DOHH2 (cell line): Measurements from ENCODE around the gene TEN1.

ENCODE experiments used
- H3F3A ChIP-seq: fragments of 200-600 bp; sonication (generic), shearing (Covaris generic); 2 replicates; pipeline ENCODE4 v1.6.0; 2016; ENCODE audit warnings: antibody characterized with exemption, mild to moderate bottlenecking; ENCODE audit not compliant: control insufficient read depth, insufficient read depth
- H3K27ac ChIP-seq: fragments of 200-600 bp; sonication (generic); 2 replicates; pipeline ENCODE4 v1.5.1; 2014; ENCODE audit warnings: low read depth, mild to moderate bottlenecking, low read length, moderate library complexity
- H3K27me3 ChIP-seq: fragments of 200-600 bp; sonication (generic); 2 replicates; pipeline ENCODE4 v1.6.1; 2014; ENCODE audit warnings: mild to moderate bottlenecking, low read length, mixed read lengths; ENCODE audit not compliant: control insufficient read depth
- H3K36me3 ChIP-seq: fragments of 200-600 bp; sonication (generic); 2 replicates; pipeline ENCODE4 v1.6.1; 2014; ENCODE audit warnings: mild to moderate bottlenecking, low read length, moderate library complexity, mixed read lengths; ENCODE audit not compliant: control insufficient read depth
- H3K4me1 ChIP-seq: fragments of 200-600 bp; sonication (generic); 2 replicates; pipeline ENCODE4 v1.6.1; 2014; ENCODE audit warnings: mild to moderate bottlenecking, low read length, mixed read lengths; ENCODE audit not compliant: control insufficient read depth
- H3K4me2 ChIP-seq: fragments of 200-600 bp; sonication (generic); 2 replicates; pipeline ENCODE4 v1.6.0; 2014; ENCODE audit warnings: mild to moderate bottlenecking, low read length, moderate library complexity
- H3K4me3 ChIP-seq: fragments of 200-600 bp; sonication (generic); 2 replicates; pipeline ENCODE4 v1.5.1; 2014; ENCODE audit warnings: mild to moderate bottlenecking, low read length, mixed read lengths
- H3K79me2 ChIP-seq: fragments of 200-600 bp; sonication (generic); 2 replicates; pipeline ENCODE4 v1.6.1; 2014; ENCODE audit warnings: mild to moderate bottlenecking, low read length, mixed read lengths; ENCODE audit not compliant: control insufficient read depth
- H3K9me2 ChIP-seq: fragments of 200-600 bp; sonication (generic); replicated peaks from 2 replicates; pipeline ENCODE4 v1.6.1; 2014; ENCODE audit warnings: mild to moderate bottlenecking, low read length, mixed read lengths; ENCODE audit not compliant: control insufficient read depth
- H3K9me3 ChIP-seq: fragments of 200-600 bp; sonication (generic); 2 replicates; pipeline ENCODE4 v1.6.1; 2014; ENCODE audit warnings: antibody characterized with exemption, low read length, mixed read lengths; ENCODE audit not compliant: control insufficient read depth, insufficient read depth
- H4K20me1 ChIP-seq: fragments of 200-600 bp; sonication (generic); 2 replicates; pipeline ENCODE4 v1.6.0; 2014; ENCODE audit warnings: low read depth, mild to moderate bottlenecking, antibody characterized with exemption, low read length, moderate library complexity; ENCODE audit not compliant: control insufficient read depth, insufficient read depth
- CTCF ChIP-seq: fragments of 200-600 bp; sonication (generic); IDR thresholded peaks from one replicate; pipeline ENCODE4 v1.5.1; 2014; ENCODE audit warnings: antibody characterized with exemption, mild to moderate bottlenecking, low read depth, low read length; ENCODE audit not compliant: poor library complexity, severe bottlenecking
- EZH2phosphoT487 ChIP-seq: fragments of 200-600 bp; sonication (generic); IDR thresholded peaks from 2 replicates; pipeline ENCODE4 v1.6.1; 2017; ENCODE audit warnings: borderline replicate concordance, mild to moderate bottlenecking, antibody characterized with exemption, low read length, moderate library complexity, mixed read lengths

The TEN1 gene

GRCh38 chr17:75945211-75945610, 33.8 kb upstream of the TEN1 start:
- H3K9me3 ChIP-seq: no peaks in the 10 kb centered on the region
- peaks cover 5% of the 10 kb centered on the region; the same call in 1 of the 2 replicates for H3K79me2 ChIP-seq
- no peak overlapping the region for H3K4me2 ChIP-seq
- H3K4me3 ChIP-seq: no peak overlapping the region
- no peaks in the 10 kb centered on the region for H4K20me1 ChIP-seq
- H3K9me2 ChIP-seq: no peaks in the 10 kb centered on the region
- TF ChIP-seq CTCF: no peak
- no peak for TF ChIP-seq EZH2phosphoT487
- peaks cover 9% of the 10 kb centered on the region; the same call in 1 of the 2 replicates for H3F3A ChIP-seq
- peaks cover 19% of the 10 kb centered on the region for H3K36me3 ChIP-seq
- H3K27me3 ChIP-seq: no peaks in the 10 kb centered on the region
- H3K4me1 ChIP-seq: peaks cover 10% of the 10 kb centered on the region
- H3K27ac ChIP-seq: no peak overlapping the region

- H3K4me3 ChIP-seq: no peak overlapping the region
- no peaks in the 10 kb centered on the region for H3K79me2 ChIP-seq
- no peak for TF ChIP-seq CTCF
- no peak for TF ChIP-seq EZH2phosphoT487
- peaks cover 40% of the 10 kb centered on the region for H3K36me3 ChIP-seq
- H3F3A ChIP-seq: peaks cover 6% of the 10 kb centered on the region; the same call in 1 of the 2 replicates
- no peaks in the 10 kb centered on the region for H3K9me3 ChIP-seq
- H3K4me1 ChIP-seq: no peaks in the 10 kb centered on the region
- H3K27ac ChIP-seq: no peak overlapping the region
- no peaks in the 10 kb centered on the region for H4K20me1 ChIP-seq
- H3K4me2 ChIP-seq: no peak overlapping the region
- H3K9me2 ChIP-seq: no peaks in the 10 kb centered on the region
- H3K27me3 ChIP-seq: no peaks in the 10 kb centered on the region
Observed at GRCh38 chr17:75950421-75950820, 28.6 kb upstream of the TEN1 start.

GRCh38 chr17:75950855-75951554, 28.0 kb upstream of the TEN1 start:
- H3K27ac ChIP-seq: no peak overlapping the region
- peaks cover 3% of the 10 kb centered on the region; the same call in 1 of the 2 replicates for H3F3A ChIP-seq
- H3K36me3 ChIP-seq: peaks cover 40% of the 10 kb centered on the region
- H3K4me1 ChIP-seq: no peaks in the 10 kb centered on the region
- no peak overlapping the region for H3K4me3 ChIP-seq
- no peaks in the 10 kb centered on the region for H3K79me2 ChIP-seq
- TF ChIP-seq CTCF (no peak), EZH2phosphoT487 (no peak)
- no peaks in the 10 kb centered on the region for H4K20me1 ChIP-seq
- H3K4me2 ChIP-seq: no peak overlapping the region
- H3K9me3 ChIP-seq: no peaks in the 10 kb centered on the region
- no peaks in the 10 kb centered on the region for H3K27me3 ChIP-seq
- no peaks in the 10 kb centered on the region for H3K9me2 ChIP-seq
